Ascending aorta (tissue), 2 donors: ENCODE data around the gene ELL2. TPM values are rescaled to one million over a fixed set of nuclear protein-coding genes. Genes with fewer than 3 reads are reported as not detected.

Source experiments
- DNase-seq, 2 donors: peaks; one replicate each; pipeline ENCODE4 v3.0.0-alpha.2; 2019; ENCODE audit warnings: low spot score in 2 of 2
- H3K27ac ChIP-seq, 2 donors: fragments of 200-600 bp; sonication (generic); one replicate each; pipeline ENCODE4 v1.5.1; 2016 to 2017; ENCODE audit warnings: mild to moderate bottlenecking in 1 of 2
- H3K27me3 ChIP-seq: fragments of 200-600 bp; sonication (generic); one replicate; pipeline ENCODE4 v1.5.1; 2017
- H3K36me3 ChIP-seq, 2 donors: fragments of 200-600 bp; sonication (generic); one replicate each; pipeline ENCODE4 v1.5.1; 2016
- H3K4me1 ChIP-seq, 2 donors: fragments of 200-600 bp; sonication (generic); one replicate each; pipeline ENCODE4 v1.5.1; 2016 to 2017; ENCODE audit warnings: mild to moderate bottlenecking in 1 of 2
- H3K4me3 ChIP-seq, 2 donors: fragments of 200-600 bp; sonication (generic); one replicate each; pipeline ENCODE4 v1.5.1; 2016 to 2017; ENCODE audit warnings: mild to moderate bottlenecking in 1 of 2
- H3K9me3 ChIP-seq, 2 donors: fragments of 200-600 bp; sonication (generic); one replicate each; pipeline ENCODE4 v1.5.1; 2016
- CTCF ChIP-seq, 3 experiments: fragments of 200-600 bp in 2 of 3; fragments of 450-650 bp in 1 of 3; sonication (generic) in 2 of 3; IDR thresholded peaks; one replicate each; pipeline ENCODE4 v1.5.1; 2016 to 2019; ENCODE audit warnings: antibody characterized with exemption in 3 of 3, mild to moderate bottlenecking in 1 of 3, moderate library complexity in 1 of 3
- intact Hi-C: fragments of 100-400 bp; cut with DNase I; formaldehyde crosslinking; loops from one replicate; pipeline ENCODE4 v1.15.1; 2023
- total RNA-seq: library from RNA; depleted of rRNA; stranded (reverse); fragments of >200 nt; gene quantifications from one replicate; pipeline ENCODE4 v1.1.0, GENCODE V29; 2016

The ELL2 gene
- total RNA-seq, 1 donor from 2014 or later = 26.0 TPM

GRCh38 chr5:95988094-95988493 lies 26.4 kb upstream of the ELL2 start:
- Histone ChIP-seq H3K36me3 (no peaks in the 10 kb centered on the region), H3K4me3 (no peak overlapping the region), H3K4me1 (peaks cover 5 to 20% of the 10 kb centered on the region in 2 donors), H3K27me3 (no peaks in the 10 kb centered on the region), H3K27ac (no peak overlapping the region), H3K9me3 (no peaks in the 10 kb centered on the region)
- intact Hi-C loops = no loop called here
- TF ChIP-seq CTCF (IDR thresholded peaks at IDR 0.05) = no peak
- DNase-seq = no peak

GRCh38 chr5:95986937-95987520 lies 25.4 kb upstream of the ELL2 start:
- Histone ChIP-seq H3K4me3 (no peak overlapping the region), H3K27ac (peak overlapping the region; percentile 68 to 84), H3K9me3 (no peaks in the 10 kb centered on the region), H3K4me1 (peaks cover 5 to 20% of the 10 kb centered on the region in 2 donors), H3K36me3 (no peaks in the 10 kb centered on the region), H3K27me3 (no peaks in the 10 kb centered on the region)
- TF ChIP-seq CTCF (IDR thresholded peaks at IDR 0.05) = no peak
- DNase-seq = no peak
- intact Hi-C loops = no loop called here

GRCh38 chr5:95986001-95986400 lies 24.4 kb upstream of the ELL2 start:
- no peaks in the 10 kb centered on the region for H3K36me3 ChIP-seq
- DNase-seq = no peak
- peaks cover 5 to 20% of the 10 kb centered on the region in 2 donors for H3K4me1 ChIP-seq
- no peaks in the 10 kb centered on the region for H3K9me3 ChIP-seq
- no peaks in the 10 kb centered on the region for H3K27me3 ChIP-seq
- peak overlapping the region in 1 of 2 donors; percentile 34 for H3K4me3 ChIP-seq
- TF ChIP-seq CTCF (IDR thresholded peaks at IDR 0.05) = no peak
- peak overlapping the region; percentile 68 to 84 for H3K27ac ChIP-seq
- intact Hi-C loops = no loop called here

GRCh38 chr5:95985249-95985648 lies 23.6 kb upstream of the ELL2 start:
- H3K27me3 ChIP-seq = no peaks in the 10 kb centered on the region
- no peaks in the 10 kb centered on the region for H3K36me3 ChIP-seq
- H3K27ac ChIP-seq = peak overlapping the region; percentile 68 to 84
- DNase-seq = no peak
- TF ChIP-seq CTCF (IDR thresholded peaks at IDR 0.05) = peak in 1 of 3 experiments; percentile 22
- intact Hi-C loops = no loop called here
- no peak overlapping the region for H3K4me3 ChIP-seq
- H3K4me1 ChIP-seq = peaks cover 5 to 20% of the 10 kb centered on the region in 2 donors
- H3K9me3 ChIP-seq = no peaks in the 10 kb centered on the region

GRCh38 chr5:95984287-95984938 lies 22.8 kb upstream of the ELL2 start:
- no peak overlapping the region for H3K4me3 ChIP-seq
- no peak overlapping the region for H3K27ac ChIP-seq
- no peak for DNase-seq
- intact Hi-C loops = loop anchor here (5.0 kb wide), 1 partner anchor 68 kb away; no protein-coding TSS in a partner anchor
- no peaks in the 10 kb centered on the region for H3K36me3 ChIP-seq
- no peaks in the 10 kb centered on the region for H3K27me3 ChIP-seq
- H3K9me3 ChIP-seq = no peaks in the 10 kb centered on the region
- no peak for TF ChIP-seq CTCF (IDR thresholded peaks at IDR 0.05)
- H3K4me1 ChIP-seq = peaks cover 4 to 12% of the 10 kb centered on the region in 2 donors
